Breast epithelium (tissue), 3 donors: ENCODE measurements around the gene TANGO6.

Experiments
- POLR2A ChIP-seq: fragments of 450-650 bp; IDR thresholded peaks from one replicate; pipeline ENCODE4 v1.6.1; 2016; ENCODE audit warnings: antibody characterized with exemption, mild to moderate bottlenecking, moderate library complexity
- TF ChIP-seq, protein P1 (sequence below), 3 donors: fragments of 450-650 bp; IDR thresholded peaks; one replicate each; pipeline ENCODE4 v1.5.1; 2016 to 2017; ENCODE audit warnings: antibody characterized with exemption in 3 of 3, mild to moderate bottlenecking in 3 of 3, moderate library complexity in 3 of 3

- TF ChIP-seq, protein P1, sequence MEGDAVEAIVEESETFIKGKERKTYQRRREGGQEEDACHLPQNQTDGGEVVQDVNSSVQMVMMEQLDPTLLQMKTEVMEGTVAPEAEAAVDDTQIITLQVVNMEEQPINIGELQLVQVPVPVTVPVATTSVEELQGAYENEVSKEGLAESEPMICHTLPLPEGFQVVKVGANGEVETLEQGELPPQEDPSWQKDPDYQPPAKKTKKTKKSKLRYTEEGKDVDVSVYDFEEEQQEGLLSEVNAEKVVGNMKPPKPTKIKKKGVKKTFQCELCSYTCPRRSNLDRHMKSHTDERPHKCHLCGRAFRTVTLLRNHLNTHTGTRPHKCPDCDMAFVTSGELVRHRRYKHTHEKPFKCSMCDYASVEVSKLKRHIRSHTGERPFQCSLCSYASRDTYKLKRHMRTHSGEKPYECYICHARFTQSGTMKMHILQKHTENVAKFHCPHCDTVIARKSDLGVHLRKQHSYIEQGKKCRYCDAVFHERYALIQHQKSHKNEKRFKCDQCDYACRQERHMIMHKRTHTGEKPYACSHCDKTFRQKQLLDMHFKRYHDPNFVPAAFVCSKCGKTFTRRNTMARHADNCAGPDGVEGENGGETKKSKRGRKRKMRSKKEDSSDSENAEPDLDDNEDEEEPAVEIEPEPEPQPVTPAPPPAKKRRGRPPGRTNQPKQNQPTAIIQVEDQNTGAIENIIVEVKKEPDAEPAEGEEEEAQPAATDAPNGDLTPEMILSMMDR (IDR thresholded peaks at IDR 0.05), result no peak
- TF ChIP-seq POLR2A, result no peak
Observed at GRCh38 chr16:68875871-68876270, 32.5 kb downstream of the TANGO6 start.
